Loucy (cell line): ENCODE data around the gene SHCBP1L.

Experiments
- EZH2phosphoT487 ChIP-seq: fragments of 200-600 bp; IDR thresholded peaks from 2 replicates; pipeline ENCODE4 v1.6.1; 2018; ENCODE audit warnings: antibody characterized with exemption, mild to moderate bottlenecking, moderate library complexity, borderline replicate concordance
- TF ChIP-seq, protein P1 (sequence below): fragments of 200-600 bp; sonication (generic); conservative IDR thresholded peaks from 2 replicates; pipeline ENCODE4 v1.5.1; 2014; ENCODE audit warnings: mild to moderate bottlenecking, antibody characterized with exemption, low read length

DNA sequence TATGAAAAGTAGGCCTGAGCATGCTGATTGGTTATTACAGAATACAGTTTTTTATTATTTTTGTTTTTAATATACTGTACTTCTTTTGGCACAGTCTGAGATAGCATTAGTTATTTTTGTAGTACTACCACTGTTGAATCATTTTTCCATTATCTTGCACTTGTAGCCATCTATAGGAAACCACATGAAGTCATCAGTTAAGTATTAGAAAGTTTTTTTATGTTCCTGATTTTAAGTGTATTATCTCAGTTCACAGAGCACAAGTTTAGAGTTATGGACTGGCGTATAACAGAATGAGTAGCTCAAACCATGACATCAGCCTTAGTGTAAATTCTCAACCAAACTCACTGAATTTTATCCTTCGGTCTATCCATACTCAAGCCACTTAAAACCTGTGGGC lies 91.0 kb downstream of the SHCBP1L start:
- TF ChIP-seq, protein P1, sequence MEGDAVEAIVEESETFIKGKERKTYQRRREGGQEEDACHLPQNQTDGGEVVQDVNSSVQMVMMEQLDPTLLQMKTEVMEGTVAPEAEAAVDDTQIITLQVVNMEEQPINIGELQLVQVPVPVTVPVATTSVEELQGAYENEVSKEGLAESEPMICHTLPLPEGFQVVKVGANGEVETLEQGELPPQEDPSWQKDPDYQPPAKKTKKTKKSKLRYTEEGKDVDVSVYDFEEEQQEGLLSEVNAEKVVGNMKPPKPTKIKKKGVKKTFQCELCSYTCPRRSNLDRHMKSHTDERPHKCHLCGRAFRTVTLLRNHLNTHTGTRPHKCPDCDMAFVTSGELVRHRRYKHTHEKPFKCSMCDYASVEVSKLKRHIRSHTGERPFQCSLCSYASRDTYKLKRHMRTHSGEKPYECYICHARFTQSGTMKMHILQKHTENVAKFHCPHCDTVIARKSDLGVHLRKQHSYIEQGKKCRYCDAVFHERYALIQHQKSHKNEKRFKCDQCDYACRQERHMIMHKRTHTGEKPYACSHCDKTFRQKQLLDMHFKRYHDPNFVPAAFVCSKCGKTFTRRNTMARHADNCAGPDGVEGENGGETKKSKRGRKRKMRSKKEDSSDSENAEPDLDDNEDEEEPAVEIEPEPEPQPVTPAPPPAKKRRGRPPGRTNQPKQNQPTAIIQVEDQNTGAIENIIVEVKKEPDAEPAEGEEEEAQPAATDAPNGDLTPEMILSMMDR: no peak
- no peak for TF ChIP-seq EZH2phosphoT487
